ENCODE results near the gene PTPRQ.

DNA sequence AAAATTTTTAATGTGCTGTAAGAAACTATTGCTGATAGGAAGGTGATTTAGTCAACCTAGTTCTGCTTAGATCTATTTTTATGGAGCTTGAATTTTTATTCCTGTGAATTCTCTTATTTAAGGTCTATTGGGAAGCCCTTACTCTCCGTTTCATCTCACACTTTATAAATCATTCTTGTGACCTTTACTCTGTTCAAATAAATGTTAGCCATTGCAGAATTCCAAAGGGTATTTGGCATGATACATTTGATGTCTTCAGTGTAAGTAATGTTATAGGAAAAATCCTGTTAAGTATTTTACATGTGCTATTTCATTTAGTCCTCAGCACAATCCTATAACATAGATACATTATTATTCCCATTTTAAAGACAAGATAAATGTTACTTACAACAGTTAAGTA lies 12.5 kb downstream of the PTPRQ start:
- TF ChIP-seq, protein P1, sequence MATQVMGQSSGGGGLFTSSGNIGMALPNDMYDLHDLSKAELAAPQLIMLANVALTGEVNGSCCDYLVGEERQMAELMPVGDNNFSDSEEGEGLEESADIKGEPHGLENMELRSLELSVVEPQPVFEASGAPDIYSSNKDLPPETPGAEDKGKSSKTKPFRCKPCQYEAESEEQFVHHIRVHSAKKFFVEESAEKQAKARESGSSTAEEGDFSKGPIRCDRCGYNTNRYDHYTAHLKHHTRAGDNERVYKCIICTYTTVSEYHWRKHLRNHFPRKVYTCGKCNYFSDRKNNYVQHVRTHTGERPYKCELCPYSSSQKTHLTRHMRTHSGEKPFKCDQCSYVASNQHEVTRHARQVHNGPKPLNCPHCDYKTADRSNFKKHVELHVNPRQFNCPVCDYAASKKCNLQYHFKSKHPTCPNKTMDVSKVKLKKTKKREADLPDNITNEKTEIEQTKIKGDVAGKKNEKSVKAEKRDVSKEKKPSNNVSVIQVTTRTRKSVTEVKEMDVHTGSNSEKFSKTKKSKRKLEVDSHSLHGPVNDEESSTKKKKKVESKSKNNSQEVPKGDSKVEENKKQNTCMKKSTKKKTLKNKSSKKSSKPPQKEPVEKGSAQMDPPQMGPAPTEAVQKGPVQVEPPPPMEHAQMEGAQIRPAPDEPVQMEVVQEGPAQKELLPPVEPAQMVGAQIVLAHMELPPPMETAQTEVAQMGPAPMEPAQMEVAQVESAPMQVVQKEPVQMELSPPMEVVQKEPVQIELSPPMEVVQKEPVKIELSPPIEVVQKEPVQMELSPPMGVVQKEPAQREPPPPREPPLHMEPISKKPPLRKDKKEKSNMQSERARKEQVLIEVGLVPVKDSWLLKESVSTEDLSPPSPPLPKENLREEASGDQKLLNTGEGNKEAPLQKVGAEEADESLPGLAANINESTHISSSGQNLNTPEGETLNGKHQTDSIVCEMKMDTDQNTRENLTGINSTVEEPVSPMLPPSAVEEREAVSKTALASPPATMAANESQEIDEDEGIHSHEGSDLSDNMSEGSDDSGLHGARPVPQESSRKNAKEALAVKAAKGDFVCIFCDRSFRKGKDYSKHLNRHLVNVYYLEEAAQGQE (IDR thresholded peaks at IDR 0.05; ENCODE audit: low read depth, low read length): no peak
- TF ChIP-seq, protein P2, sequence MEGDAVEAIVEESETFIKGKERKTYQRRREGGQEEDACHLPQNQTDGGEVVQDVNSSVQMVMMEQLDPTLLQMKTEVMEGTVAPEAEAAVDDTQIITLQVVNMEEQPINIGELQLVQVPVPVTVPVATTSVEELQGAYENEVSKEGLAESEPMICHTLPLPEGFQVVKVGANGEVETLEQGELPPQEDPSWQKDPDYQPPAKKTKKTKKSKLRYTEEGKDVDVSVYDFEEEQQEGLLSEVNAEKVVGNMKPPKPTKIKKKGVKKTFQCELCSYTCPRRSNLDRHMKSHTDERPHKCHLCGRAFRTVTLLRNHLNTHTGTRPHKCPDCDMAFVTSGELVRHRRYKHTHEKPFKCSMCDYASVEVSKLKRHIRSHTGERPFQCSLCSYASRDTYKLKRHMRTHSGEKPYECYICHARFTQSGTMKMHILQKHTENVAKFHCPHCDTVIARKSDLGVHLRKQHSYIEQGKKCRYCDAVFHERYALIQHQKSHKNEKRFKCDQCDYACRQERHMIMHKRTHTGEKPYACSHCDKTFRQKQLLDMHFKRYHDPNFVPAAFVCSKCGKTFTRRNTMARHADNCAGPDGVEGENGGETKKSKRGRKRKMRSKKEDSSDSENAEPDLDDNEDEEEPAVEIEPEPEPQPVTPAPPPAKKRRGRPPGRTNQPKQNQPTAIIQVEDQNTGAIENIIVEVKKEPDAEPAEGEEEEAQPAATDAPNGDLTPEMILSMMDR (IDR thresholded peaks at IDR 0.05): no peak
- TF ChIP-seq POLR2AphosphoS5 (IDR thresholded peaks at IDR 0.05; ENCODE audit: low read depth, low read length): no peak
- TF ChIP-seq, protein P3, sequence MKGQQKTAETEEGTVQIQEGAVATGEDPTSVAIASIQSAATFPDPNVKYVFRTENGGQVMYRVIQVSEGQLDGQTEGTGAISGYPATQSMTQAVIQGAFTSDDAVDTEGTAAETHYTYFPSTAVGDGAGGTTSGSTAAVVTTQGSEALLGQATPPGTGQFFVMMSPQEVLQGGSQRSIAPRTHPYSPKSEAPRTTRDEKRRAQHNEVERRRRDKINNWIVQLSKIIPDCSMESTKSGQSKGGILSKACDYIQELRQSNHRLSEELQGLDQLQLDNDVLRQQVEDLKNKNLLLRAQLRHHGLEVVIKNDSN (IDR thresholded peaks at IDR 0.05; ENCODE audit: borderline replicate concordance, low read depth): no peak
- TF ChIP-seq ELF1 (IDR thresholded peaks at IDR 0.05): no peak
- no peak for TF ChIP-seq TAF1 (IDR thresholded peaks at IDR 0.05; ENCODE audit: borderline replicate concordance, low read depth, low read length)
- TF ChIP-seq TCF12 (IDR thresholded peaks at IDR 0.05): no peak
- TF ChIP-seq MXI1 (IDR thresholded peaks at IDR 0.05; ENCODE audit: low read depth, low read length): no peak
- no peak for TF ChIP-seq YY1 (IDR thresholded peaks at IDR 0.05; ENCODE audit: low read depth)
- TF ChIP-seq, protein P4, sequence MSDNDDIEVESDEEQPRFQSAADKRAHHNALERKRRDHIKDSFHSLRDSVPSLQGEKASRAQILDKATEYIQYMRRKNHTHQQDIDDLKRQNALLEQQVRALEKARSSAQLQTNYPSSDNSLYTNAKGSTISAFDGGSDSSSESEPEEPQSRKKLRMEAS (IDR thresholded peaks at IDR 0.05; ENCODE audit: low read depth): no peak
- TF ChIP-seq RAD21 (IDR thresholded peaks at IDR 0.05; ENCODE audit: low read length): no peak
- TF ChIP-seq SIN3A (IDR thresholded peaks at IDR 0.05; ENCODE audit: borderline replicate concordance, low read depth, low read length): no peak
- no peak for TF ChIP-seq JUND (IDR thresholded peaks at IDR 0.05)

Data from SK-N-SH (cell line).